ENCODE results near the gene LTB4R2.
A peak's percentile ranks its signal among the peaks of the same experiment; 100 is the strongest.

Gene LTB4R2

DNA sequence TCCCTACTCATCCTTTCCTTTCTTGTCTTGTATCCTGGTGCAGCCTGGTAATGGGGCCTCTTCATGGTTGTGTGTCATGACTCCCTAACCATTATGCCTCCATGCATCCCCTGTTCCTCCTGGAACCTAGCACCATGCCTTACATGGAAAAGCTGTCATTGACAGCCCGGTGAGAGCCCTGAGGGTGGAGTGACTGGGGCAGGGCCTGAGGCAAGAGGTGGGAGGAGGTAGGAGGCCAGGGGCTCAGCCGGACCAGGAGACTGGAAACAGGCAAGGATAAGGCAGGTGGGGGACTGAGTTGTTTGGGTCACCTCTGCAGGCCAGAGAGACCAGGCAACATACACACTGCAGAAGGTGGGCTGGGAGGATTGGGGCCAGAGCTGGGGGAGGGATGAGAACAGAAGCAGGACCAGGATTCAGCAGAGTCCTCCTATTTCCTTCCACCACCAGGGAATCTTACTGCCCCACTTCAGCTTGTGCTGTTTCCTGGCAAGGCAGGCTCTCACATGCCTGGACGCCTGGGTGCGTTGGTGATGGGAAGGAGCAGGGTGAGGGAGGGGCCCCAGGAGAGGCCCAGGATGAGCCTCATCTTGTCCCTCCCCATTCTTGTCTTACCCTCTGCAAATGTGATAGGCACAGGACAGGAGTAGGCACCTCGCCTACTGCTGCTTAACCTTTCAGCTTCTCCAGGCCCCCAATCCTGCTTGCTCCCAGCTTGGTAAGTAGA lies at the start of gene LTB4R2:
Gene LTB4R2, plus strand, starts transcription at position 603 of the 727 bp plus-strand sequence. CDS start 525 bp downstream, outside the sequence.
- DNase-seq, result no peak

GRCh38 chr14:24260780-24261157 lies 49.2 kb upstream of the LTB4R2 start:
- no peak for DNase-seq

GRCh38 chr14:24261256-24261968 lies 48.5 kb upstream of the LTB4R2 start:
- DNase-seq, result no peak

DNA sequence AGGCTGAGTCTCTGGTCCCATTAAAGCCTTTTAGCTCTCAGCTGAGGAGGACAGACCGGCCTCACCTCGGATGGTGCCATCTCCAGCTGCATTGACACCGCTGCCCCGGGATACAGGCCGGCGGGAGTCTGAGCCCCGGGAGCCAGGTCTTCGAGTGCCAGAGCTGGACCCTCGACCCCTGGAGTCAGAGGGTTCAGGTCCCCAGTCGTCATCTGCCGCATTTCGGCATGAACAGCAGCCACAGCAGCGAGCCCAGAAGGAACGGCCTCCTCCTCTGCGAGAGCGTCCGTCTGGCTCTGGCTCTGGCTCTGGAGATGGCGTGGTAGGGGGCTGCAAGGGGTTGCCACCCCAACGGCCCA lies 48.0 kb upstream of the LTB4R2 start:
- no peak for DNase-seq

DNA sequence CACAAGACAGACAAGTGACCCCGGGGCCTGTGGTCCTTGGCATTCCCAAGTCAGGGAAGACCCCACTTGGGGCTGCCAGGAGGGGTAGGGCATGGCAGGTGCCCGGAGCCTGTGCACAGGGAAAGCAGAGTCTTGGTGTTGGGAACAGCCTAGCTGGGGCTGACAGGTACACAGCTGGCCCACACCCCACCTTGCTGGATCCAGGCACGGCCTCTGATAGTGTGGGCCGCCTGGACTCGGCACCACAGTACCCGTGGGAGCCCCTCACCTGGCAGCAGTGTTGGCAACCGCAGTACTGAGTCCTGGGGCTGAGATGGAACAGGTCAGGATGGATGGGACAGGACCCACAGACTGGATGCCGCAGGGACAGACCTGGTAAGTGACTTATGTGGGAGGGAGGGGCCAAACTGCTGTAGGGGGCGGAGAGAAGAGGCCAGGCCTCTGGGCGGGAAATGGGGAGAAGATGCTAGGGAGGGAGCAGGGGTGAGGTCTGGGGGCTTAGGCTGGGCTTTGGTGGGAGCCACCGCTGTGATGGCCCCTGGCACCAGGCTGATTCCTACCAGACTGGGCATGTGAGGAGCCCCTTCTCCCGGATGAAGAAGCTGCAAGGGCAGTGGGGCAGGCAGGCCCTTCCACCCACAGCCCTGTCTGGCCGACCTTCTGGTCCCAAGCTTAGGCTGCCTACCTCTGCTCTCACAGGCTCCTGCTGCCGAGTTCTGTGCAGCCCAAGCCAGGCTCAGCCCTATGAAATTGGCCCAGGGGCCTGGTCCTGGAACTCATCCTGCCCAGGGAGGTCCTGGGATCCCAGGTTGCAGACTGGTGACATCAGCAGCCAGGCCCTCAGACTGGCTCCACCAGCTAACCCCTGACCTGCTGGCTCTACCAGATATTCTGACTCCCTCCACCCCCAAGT lies 46.9 kb upstream of the LTB4R2 start, which contains the start of gene TGM1:
Gene TGM1, minus strand, starts transcription at position 357 of the 913 bp plus-strand sequence. CDS start 825 bp downstream, outside the sequence.
- no peak for DNase-seq

- DNase-seq, result no peak
Observed at GRCh38 chr14:24263848-24264247, 46.1 kb upstream of the LTB4R2 start.

DNA sequence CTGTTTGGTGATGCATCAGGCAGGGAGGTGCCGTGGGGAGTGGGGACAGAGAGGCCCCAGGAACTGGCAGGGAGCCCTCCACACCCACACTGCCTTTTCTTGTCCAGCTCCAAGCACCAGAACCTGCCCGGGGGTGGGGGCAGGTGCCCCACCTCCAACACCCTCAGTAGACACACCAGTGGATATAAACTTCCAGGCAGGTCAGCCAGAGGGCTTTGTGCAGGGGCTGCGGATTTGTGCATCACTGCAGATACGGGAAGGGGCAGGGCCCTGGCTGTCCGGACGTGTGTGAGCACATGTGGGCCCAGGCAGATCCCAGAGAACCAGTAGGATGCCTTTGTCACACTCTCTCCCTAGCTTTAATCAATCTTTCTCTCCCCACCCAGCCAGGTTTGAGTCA lies 45.6 kb upstream of the LTB4R2 start:
- no peak for DNase-seq

DNA sequence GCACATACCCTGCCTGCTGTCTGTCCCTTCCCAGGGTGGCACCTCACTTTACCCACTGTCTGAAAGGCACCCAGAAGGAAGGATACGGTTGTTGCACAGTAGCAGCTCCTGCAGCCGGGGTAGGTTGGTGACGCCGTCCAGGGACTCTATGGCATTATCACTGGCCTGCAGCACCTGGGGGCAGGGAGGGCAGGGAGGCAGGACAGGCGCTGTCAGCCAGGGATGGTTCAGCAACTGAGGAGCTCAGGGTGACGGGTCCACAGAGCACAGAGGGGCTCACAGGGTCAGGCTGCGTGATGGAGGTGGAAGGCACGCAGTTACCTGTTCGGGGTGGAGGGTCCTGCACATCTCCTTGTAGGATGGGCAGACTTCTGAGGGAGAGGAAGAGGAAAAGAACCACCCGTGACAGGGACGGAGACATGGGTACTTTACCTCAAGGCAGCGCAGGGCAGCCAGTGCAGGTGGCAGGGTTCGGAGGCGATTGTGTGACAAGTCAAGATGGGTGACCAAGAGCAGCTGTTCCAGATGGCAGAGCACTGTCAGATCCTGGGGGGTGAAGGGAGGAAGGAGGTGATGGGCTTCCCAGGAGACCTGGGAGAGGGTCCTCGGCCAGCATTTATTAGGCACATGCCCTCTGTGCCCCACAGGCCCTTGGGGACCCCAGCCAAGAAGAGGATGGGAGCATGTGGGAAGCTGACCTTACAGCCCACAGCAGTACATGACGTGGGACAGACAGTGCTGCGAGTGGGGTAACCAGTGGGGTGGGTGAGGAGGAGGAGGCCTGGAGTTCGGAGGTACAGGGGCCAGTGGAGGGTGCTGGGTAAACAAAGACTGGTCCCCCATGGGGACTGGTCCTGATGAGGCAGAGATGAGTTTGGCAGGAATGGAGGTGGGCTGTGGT lies 43.3 kb upstream of the LTB4R2 start:
- no peak for DNase-seq

- no peak for DNase-seq
Observed at GRCh38 chr14:24267516-24267915, 42.4 kb upstream of the LTB4R2 start.

GRCh38 chr14:24268225-24268624 lies 41.7 kb upstream of the LTB4R2 start:
- DNase-seq, result no peak

DNA sequence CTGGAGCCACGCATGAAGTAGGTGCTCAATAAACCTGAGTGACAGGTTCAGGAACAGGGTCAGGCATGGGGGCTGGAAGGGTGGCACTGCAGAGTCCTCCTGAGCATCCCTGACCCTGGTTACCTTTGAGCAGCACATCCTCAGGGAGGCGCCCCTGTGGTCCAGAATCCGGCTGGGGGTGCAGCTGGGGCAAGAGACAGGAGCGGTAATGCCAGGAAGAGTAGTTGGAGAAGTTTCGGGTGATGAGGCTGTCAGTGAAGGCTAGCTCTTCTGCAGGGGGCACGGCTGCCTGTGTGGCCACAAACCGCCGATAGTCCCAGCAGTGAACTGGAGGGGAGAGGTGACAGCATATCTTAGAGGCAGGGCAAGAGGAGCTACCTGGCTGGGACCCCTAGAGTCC lies 40.6 kb upstream of the LTB4R2 start:
- DNase-seq, result no peak

- no peak for DNase-seq
Observed at GRCh38 chr14:24269910-24270536, 39.9 kb upstream of the LTB4R2 start.

DNA sequence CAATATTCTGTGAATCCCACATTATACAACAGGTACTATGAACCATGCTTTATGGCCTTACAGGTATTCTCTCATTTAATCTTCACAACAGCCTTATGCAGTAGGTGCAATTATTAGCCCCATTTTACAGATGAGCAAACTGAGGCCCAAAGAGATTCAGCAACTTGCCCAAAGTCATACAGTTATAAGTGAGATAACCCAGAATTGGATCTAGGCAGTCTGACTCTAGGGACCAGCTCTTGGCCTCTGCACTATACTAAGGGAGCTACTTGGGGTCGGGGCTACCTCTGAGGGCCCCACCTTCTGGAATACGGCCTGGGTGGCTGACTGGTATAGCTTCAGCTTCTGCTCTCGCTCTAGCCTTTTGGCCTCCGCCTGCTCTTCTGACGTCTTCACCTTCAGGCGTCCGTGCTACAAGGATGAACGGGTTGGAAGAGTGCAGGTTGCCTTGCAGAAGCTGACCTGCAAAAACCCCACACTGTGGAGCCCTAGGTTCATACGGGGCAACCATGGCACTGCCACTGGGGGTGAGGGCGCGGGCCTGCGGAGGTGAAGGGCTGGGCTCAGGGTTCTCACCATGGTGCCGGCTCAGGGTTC lies 39.3 kb upstream of the LTB4R2 start:
- DNase-seq, result no peak

DNA sequence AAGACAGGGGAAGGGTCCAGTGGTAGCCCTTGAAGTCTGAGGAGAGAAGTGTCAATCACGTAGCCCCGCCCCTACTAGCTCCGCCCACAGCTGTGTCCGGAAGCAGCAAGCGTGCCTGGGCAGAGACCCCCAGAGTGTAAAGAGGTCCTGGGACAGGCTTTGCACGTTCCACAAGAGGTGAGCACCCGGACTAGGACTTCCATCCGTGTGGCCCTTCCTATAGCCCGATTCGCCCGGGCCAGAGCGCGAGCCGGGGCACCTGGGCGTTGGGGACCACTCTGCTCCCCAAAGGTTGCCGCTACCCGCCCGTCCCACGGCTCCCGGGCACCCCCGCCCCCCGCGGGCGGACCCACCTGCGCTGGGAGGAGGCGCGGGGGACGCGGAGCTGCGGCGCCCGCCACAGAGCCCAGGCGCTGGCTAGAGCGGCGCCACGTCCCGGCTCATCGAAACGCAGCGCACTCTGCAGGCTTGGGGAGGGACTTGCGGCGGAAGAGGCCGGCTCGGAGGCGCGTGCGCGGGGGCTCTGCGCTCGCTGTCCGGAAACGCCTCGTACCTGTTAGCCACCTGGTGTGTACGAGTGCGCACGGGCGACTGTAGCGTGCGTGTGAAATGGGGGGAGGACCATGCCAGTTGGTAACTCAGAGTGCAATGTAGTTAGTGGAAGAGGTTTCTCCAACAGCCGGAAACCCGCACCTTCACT lies 38.7 kb upstream of the LTB4R2 start, which contains the start of gene RABGGTA:
Gene RABGGTA, minus strand, starts transcription at position 464 of the 700 bp plus-strand sequence. CDS start 482 bp downstream, outside the sequence.
- DNase-seq, result peak; percentile 83

DNA sequence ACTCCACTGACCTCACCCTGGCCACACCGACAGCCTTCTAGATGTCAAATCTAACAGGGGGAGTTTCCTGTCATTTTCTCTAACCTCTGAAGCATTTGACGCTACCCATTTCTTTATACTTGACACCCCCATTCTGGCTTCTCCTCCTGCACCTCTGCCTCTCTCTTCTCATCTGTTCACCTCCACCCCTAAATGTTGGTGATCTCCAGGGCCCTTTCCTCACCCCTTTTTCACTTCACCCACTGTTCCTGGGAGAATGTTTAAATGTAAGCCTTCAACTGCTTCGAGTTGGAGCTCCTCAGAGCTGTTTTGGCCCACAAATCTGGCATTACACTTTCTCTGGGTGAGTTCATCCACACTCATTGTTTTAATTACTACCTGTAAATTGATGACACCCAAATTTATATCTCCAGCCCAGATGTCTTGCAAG lies 38.1 kb upstream of the LTB4R2 start:
- DNase-seq, result no peak

GRCh38 chr14:24272467-24272866 lies 37.5 kb upstream of the LTB4R2 start:
- DNase-seq, result no peak

- DNase-seq, result no peak
Observed at GRCh38 chr14:24273422-24273998, 36.4 kb upstream of the LTB4R2 start.

GRCh38 chr14:24274101-24274543 lies 35.8 kb upstream of the LTB4R2 start:
- DNase-seq, result no peak

- no peak for DNase-seq
Observed at GRCh38 chr14:24277071-24277470, 32.9 kb upstream of the LTB4R2 start.
